HCT116 (cell line): ENCODE measurements around the gene DICER1. TPM values are rescaled to one million over a fixed set of nuclear protein-coding genes. Genes with fewer than 3 reads are reported as not detected.

Source experiments
- ATAC-seq: fragments of 200-7000 bp; cut with Tn5 transposase; 2 replicates; pipeline ENCODE4 v1.9.1; 2020; ENCODE audit warnings: mild to moderate bottlenecking, moderate library complexity
- BruUV-seq: library from RNA; stranded (reverse); fragments of 400-500 nt; replicated peaks from 2 replicates; lab custom pipeline; 2021; lab: Mats Ljungman, UMichigan
- CTCF ChIA-PET: fragments of 300-600 bp; sonication (Branson Sonifier 250); formaldehyde crosslinking; loops from one replicate; lab custom pipeline; 2021; ENCODE audit warnings: antibody characterized with exemption; lab: Charles Lee
- POLR2A ChIA-PET: fragments of 300-600, 350-600 bp; sonication (Branson Sonifier 250); formaldehyde crosslinking; loops from one replicate; lab custom pipeline; 2021; ENCODE audit warnings: antibody characterized with exemption; lab: Charles Lee
- RAD21 ChIA-PET, 2 experiments: fragments of 300-600 bp; sonication (Branson Sonifier 250); formaldehyde crosslinking; loops; one replicate each; lab custom pipeline; 2023; ENCODE audit warnings: low total read pairs in 2 of 2; ENCODE audit not compliant: uncharacterized antibody in 2 of 2, unreplicated experiment in 2 of 2, low non-redundant PET in 1 of 2; lab: Charles Lee
- DNase-seq: peaks from one replicate; pipeline ENCODE4 v3.0.0-alpha.2; 2010; ENCODE audit warnings: low read depth, low spot score
- H2AFZ ChIP-seq: fragments of 200-600 bp; shearing (Covaris generic), sonication (generic); 2 replicates; pipeline ENCODE4 v1.6.1; 2017; ENCODE audit warnings: low read depth, mixed run types, mixed read lengths, antibody characterized with exemption, low read length; ENCODE audit not compliant: poor library complexity, severe bottlenecking
- H3K27ac ChIP-seq: 2 replicates; pipeline ENCODE4 v1.5.1; 2012; ENCODE audit warnings: low read depth, low read length
- H3K27me3 ChIP-seq: fragments of 200-600 bp; sonication (generic); 2 replicates; pipeline ENCODE4 v1.6.1; 2016; ENCODE audit warnings: mixed run types, low read length, mixed read lengths; ENCODE audit not compliant: insufficient read depth
- H3K36me3 ChIP-seq, 2 experiments: fragments of 200-500 bp in 1 of 2; fragments of 200-600 bp in 1 of 2; sonication (Bioruptor generic) in 1 of 2; sonication (generic) in 1 of 2; 2 replicates each; pipeline versions ENCODE4 v1.5.1 to v1.6.1; 2014 to 2016; ENCODE audit warnings: low read length in 2 of 2, inconsistent platforms in 1 of 2, mixed read lengths in 1 of 2, mixed run types in 1 of 2; ENCODE audit not compliant: insufficient read depth in 2 of 2, control insufficient read depth in 1 of 2
- H3K4me1 ChIP-seq, 2 experiments: fragments of 200-600 bp in 1 of 2; sonication (generic) in 1 of 2; 2 replicates each; pipeline versions ENCODE4 v1.5.1 to v1.6.1; 2012 to 2017; ENCODE audit warnings: low read length in 2 of 2, inconsistent platforms in 1 of 2, mild to moderate bottlenecking in 1 of 2, mixed read lengths in 1 of 2, mixed run types in 1 of 2, moderate library complexity in 1 of 2; ENCODE audit not compliant: insufficient read depth in 2 of 2, control insufficient read depth in 1 of 2
- H3K4me2 ChIP-seq: fragments of 200-600 bp; sonication (generic); 2 replicates; pipeline ENCODE4 v1.6.1; 2017; ENCODE audit warnings: mixed run types, low read length, mixed read lengths
- H3K4me3 ChIP-seq, 2 experiments: fragments of 200-600 bp in 1 of 2; sonication (generic) in 1 of 2; replicated peaks in 1 of 2; 2 replicates each; pipeline ENCODE4 v1.5.1; 2011 to 2016; ENCODE audit warnings: low read length in 2 of 2, control low read depth in 1 of 2, low read depth in 1 of 2, mild to moderate bottlenecking in 1 of 2, mixed read lengths in 1 of 2, mixed run types in 1 of 2
- H3K79me2 ChIP-seq: fragments of 200-600 bp; sonication (generic); 2 replicates; pipeline ENCODE4 v1.6.1; 2017; ENCODE audit warnings: mild to moderate bottlenecking, mixed run types, low read length, moderate library complexity, mixed read lengths; ENCODE audit not compliant: insufficient read depth
- H3K9ac ChIP-seq: fragments of 200-600 bp; sonication (generic); 2 replicates; pipeline ENCODE4 v1.6.1; 2016; ENCODE audit warnings: low read length, mixed read lengths
- H3K9me2 ChIP-seq: fragments of 200-600 bp; sonication (generic), shearing (Covaris generic); 2 replicates; pipeline ENCODE4 v1.6.1; 2017; ENCODE audit warnings: mixed run types, mild to moderate bottlenecking, moderate library complexity; ENCODE audit not compliant: insufficient read depth
- H3K9me3 ChIP-seq, 2 experiments: fragments of 200-500 bp in 1 of 2; fragments of 200-600 bp in 1 of 2; sonication (Bioruptor generic) in 1 of 2; sonication (generic) in 1 of 2; 2 replicates each; pipeline ENCODE4 v1.6.1; 2014 to 2017; ENCODE audit warnings: low read length in 2 of 2, mixed read lengths in 2 of 2, inconsistent platforms in 1 of 2, low read depth in 1 of 2, mild to moderate bottlenecking in 1 of 2, mixed run types in 1 of 2, moderate library complexity in 1 of 2; ENCODE audit not compliant: control insufficient read depth in 1 of 2, insufficient read depth in 1 of 2
- H4K20me1 ChIP-seq: fragments of 200-600 bp; sonication (generic), shearing (Covaris generic); 2 replicates; pipeline ENCODE4 v1.6.1; 2017; ENCODE audit warnings: mixed run types, mild to moderate bottlenecking, moderate library complexity; ENCODE audit not compliant: insufficient read depth
- CBX3 ChIP-seq: IDR thresholded peaks from 2 replicates; pipeline ENCODE4 v1.6.1; 2012; ENCODE audit warnings: low read depth
- CEBPB ChIP-seq: IDR thresholded peaks from 2 replicates; pipeline ENCODE4 v1.6.1; 2012; ENCODE audit warnings: low read depth
- ELF1 ChIP-seq: IDR thresholded peaks from 2 replicates; pipeline ENCODE4 v1.6.1; 2012; ENCODE audit warnings: low read depth, borderline replicate concordance
- EZH2phosphoT487 ChIP-seq: fragments of 200-600 bp; IDR thresholded peaks from 2 replicates; pipeline ENCODE4 v1.6.1; 2018; ENCODE audit warnings: antibody characterized with exemption, borderline replicate concordance
- POLR2AphosphoS5 ChIP-seq: IDR thresholded peaks from 2 replicates; pipeline ENCODE4 v1.6.1; 2011; ENCODE audit warnings: mild to moderate bottlenecking, low read depth, low read length, moderate library complexity
- RAD21 ChIP-seq: IDR thresholded peaks from 2 replicates; pipeline ENCODE4 v1.6.1; 2012; ENCODE audit warnings: low read depth, mild to moderate bottlenecking
- SIN3A ChIP-seq: IDR thresholded peaks from 2 replicates; pipeline ENCODE4 v1.6.1; 2012; ENCODE audit warnings: low read depth
- SP1 ChIP-seq: IDR thresholded peaks from 2 replicates; pipeline ENCODE4 v1.6.1; 2012; ENCODE audit warnings: low read depth
- TCF7L2 ChIP-seq: IDR thresholded peaks from 2 replicates; pipeline ENCODE4 v1.7.0; 2011; ENCODE audit warnings: borderline replicate concordance, inconsistent platforms; ENCODE audit not compliant: insufficient read depth, insufficient read length; ENCODE audit errors: extremely low read depth
- ZFX ChIP-seq: fragments of 450-650 bp; IDR thresholded peaks from 2 replicates; pipeline ENCODE4 v1.6.1; 2017
- intact Hi-C: fragments of 100-400 bp; cut with micrococcal nuclease; formaldehyde crosslinking; loops from 2 replicates; pipeline ENCODE4 v1.10.0; 2022
- total RNA-seq: library from RNA; stranded (reverse); gene quantifications from one replicate; pipeline ENCODE4 v1.2.1, GENCODE V29; 2021; ENCODE audit not compliant: unreplicated experiment
- TF ChIP-seq, protein P1 (sequence below): IDR thresholded peaks from 2 replicates; pipeline ENCODE4 v1.6.1; 2012

The DICER1 gene
- total RNA-seq, 1 experiment from 2014 or later: 38.6 TPM

DNA sequence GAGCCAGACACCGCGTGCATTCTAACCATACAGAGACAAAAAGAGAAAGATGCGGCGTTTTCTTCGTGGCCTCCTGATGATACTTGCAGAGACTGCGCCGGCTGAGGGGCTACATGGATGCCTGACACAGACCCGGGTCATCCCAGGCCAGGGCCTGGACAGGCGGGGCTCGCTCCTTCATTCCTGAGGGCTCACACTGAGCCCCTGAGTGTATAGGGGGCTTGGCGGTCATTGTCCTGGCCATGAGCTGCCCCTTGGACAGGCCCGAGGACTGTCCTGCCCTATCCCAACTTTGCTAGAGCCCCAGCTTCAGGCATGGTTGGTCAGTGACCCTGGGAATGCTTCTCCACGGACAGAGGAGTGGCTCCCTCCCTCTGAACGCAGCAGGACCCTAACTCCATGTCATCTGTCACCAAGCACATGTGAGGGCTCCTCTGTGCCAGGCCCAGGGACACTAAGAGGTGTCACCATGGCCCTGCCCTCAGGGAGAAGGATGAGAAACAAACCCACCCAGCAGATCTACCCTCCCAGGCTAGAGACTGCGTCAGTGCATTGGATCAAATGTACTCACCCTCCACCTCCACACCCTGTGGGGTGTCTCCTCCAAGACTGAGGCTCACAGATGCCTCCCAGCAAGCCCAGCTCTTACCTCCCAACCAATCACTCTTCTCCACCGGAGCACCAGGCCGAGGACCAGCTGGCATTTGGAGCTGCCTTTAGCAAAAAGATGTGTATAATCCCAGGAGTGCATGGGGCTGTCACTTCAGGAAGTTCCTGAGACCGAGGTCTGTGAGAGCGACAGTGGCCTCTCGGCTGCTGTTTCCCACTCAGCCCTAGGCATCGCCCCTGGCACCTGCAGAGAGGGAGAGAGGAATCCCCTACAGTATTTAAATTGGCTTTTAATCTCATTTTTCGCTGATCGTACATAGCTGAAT, 102.7 kb downstream of the DICER1 start:
- H3K4me2 ChIP-seq: no peak overlapping the region
- H3K27me3 ChIP-seq: peaks cover 4% of the 10 kb centered on the region; the same call in 1 of the 2 replicates
- no TSS peak for BruUV-seq
- H3K9me2 ChIP-seq: no peaks in the 10 kb centered on the region
- no peaks in the 10 kb centered on the region for H3K79me2 ChIP-seq
- H3K4me3 ChIP-seq: no peak overlapping the region
- TF ChIP-seq POLR2AphosphoS5 (no peak), ELF1 (no peak), CBX3 (no peak), EZH2phosphoT487 (no peak), RAD21 (no peak), ZFX (no peak), SIN3A (no peak), SP1 (no peak), CEBPB (no peak), TCF7L2 (no peak)
- TF ChIP-seq, protein P1, sequence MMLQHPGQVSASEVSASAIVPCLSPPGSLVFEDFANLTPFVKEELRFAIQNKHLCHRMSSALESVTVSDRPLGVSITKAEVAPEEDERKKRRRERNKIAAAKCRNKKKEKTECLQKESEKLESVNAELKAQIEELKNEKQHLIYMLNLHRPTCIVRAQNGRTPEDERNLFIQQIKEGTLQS: no peak
- DNase-seq (no peak), ATAC-seq (no peak)
- RAD21 ChIA-PET: no interaction called here
- H3K9ac ChIP-seq: no peak overlapping the region
- no peaks in the 10 kb centered on the region for H3K9me3 ChIP-seq
- H2AFZ ChIP-seq: no peak overlapping the region
- no peaks in the 10 kb centered on the region for H4K20me1 ChIP-seq
- H3K27ac ChIP-seq: no peak overlapping the region
- intact Hi-C loops: no loop called here
- POLR2A ChIA-PET: no interaction called here
- H3K4me1 ChIP-seq: no peaks in the 10 kb centered on the region
- H3K36me3 ChIP-seq: no peaks in the 10 kb centered on the region
- CTCF ChIA-PET: no interaction called here
